ENCODE data around the gene DSCAM. TPM values are rescaled to one million over a fixed set of nuclear protein-coding genes. Genes with fewer than 3 reads are reported as not detected.

Gene DSCAM
- total RNA-seq, 1 donor from 2014 or later, result 2.7 TPM

DNA sequence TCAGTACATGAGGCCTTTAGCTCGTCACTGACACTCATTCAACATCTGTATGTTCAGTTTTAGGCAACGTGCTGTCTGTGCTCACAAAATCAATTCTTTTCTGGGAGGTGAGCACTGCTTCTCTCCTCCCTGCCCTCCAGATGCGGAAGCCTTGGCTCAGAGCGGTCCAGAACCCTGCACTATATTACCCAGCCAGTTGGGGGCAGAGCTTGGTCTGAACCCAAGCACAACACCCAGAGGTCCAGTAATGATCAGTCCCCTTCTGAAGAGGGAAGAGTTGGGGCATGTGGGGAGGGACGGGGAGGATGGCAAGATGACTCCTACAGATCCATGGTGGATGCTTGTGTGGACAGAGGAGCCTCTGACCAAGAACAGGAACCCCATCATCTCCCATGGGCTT, 5.6 kb upstream of the DSCAM start:
- Mint-ChIP-seq H3K4me1 (ENCODE audit: low read depth) (no peaks in the 10 kb centered on the region), H3K9me3 (ENCODE audit: low read depth) (peaks cover 2% of the 10 kb centered on the region), H3K27me3 (peaks cover 40% of the 10 kb centered on the region), H3K36me3 (ENCODE audit: insufficient read depth) (no peaks in the 10 kb centered on the region), H3K27ac (no peak overlapping the region), H3K4me3 (ENCODE audit: low read depth) (no peak overlapping the region)
- no peak for DNase-seq (ENCODE audit: low spot score, unreplicated experiment)
- TF ChIP-seq, protein P1, sequence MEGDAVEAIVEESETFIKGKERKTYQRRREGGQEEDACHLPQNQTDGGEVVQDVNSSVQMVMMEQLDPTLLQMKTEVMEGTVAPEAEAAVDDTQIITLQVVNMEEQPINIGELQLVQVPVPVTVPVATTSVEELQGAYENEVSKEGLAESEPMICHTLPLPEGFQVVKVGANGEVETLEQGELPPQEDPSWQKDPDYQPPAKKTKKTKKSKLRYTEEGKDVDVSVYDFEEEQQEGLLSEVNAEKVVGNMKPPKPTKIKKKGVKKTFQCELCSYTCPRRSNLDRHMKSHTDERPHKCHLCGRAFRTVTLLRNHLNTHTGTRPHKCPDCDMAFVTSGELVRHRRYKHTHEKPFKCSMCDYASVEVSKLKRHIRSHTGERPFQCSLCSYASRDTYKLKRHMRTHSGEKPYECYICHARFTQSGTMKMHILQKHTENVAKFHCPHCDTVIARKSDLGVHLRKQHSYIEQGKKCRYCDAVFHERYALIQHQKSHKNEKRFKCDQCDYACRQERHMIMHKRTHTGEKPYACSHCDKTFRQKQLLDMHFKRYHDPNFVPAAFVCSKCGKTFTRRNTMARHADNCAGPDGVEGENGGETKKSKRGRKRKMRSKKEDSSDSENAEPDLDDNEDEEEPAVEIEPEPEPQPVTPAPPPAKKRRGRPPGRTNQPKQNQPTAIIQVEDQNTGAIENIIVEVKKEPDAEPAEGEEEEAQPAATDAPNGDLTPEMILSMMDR (IDR thresholded peaks at IDR 0.05; ENCODE audit: unreplicated experiment), result no peak

DNA sequence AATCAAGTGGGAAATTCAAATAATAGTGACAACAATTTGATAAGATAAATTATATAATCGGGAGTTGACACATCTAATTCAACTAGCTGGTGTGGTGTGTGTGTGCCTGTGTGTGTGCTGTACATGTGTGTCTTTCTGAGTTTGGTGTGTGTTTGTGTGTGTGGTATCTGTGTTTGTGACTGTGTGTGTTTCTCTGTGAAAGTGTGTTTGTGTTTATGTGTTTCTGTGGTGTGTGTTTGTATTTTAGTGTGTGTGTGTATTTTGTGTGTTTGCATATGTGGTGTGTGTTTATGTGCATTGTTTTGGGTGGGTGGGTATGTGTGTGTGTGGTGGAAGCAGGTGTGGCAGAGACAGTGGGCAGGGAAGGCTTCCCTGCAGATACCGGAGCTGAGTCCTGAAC, 4.8 kb upstream of the DSCAM start:
- Mint-ChIP-seq H3K36me3 (ENCODE audit: insufficient read depth) (no peaks in the 10 kb centered on the region), H3K4me3 (ENCODE audit: low read depth) (no peak overlapping the region), H3K27ac (no peak overlapping the region), H3K4me1 (ENCODE audit: low read depth) (peaks cover 4% of the 10 kb centered on the region), H3K9me3 (ENCODE audit: low read depth) (no peaks in the 10 kb centered on the region), H3K27me3 (peaks cover 47% of the 10 kb centered on the region)
- TF ChIP-seq, protein P1 (IDR thresholded peaks at IDR 0.05; ENCODE audit: unreplicated experiment), result no peak
- no peak for DNase-seq (ENCODE audit: low spot score, unreplicated experiment)

DNA sequence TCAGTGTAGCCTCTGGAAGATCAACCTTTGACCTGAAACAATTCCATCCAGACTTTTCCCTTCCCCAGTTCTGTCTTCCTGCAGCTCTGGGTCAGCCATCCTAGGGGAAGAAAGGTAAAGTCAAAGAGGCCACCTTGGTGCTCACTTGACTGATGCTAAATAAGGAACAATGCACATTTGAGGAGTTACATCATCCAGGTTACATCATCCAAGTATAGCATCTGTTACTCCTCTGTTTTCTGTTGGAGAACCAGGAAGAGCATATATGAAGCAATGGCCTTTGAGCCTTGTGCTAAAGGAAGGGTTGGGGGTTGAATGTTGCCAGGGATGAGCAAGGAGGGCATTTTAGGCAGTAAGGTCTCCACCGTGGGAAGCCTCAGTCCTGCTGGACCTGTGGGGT, 3.1 kb upstream of the DSCAM start:
- Mint-ChIP-seq H3K36me3 (ENCODE audit: insufficient read depth) (no peaks in the 10 kb centered on the region), H3K4me3 (ENCODE audit: low read depth) (no peak overlapping the region), H3K27me3 (peaks cover 55% of the 10 kb centered on the region), H3K27ac (no peak overlapping the region), H3K9me3 (ENCODE audit: low read depth) (no peaks in the 10 kb centered on the region), H3K4me1 (ENCODE audit: low read depth) (peaks cover 4% of the 10 kb centered on the region)
- DNase-seq (ENCODE audit: low spot score, unreplicated experiment), result no peak
- TF ChIP-seq, protein P1 (IDR thresholded peaks at IDR 0.05; ENCODE audit: unreplicated experiment), result no peak

DNA sequence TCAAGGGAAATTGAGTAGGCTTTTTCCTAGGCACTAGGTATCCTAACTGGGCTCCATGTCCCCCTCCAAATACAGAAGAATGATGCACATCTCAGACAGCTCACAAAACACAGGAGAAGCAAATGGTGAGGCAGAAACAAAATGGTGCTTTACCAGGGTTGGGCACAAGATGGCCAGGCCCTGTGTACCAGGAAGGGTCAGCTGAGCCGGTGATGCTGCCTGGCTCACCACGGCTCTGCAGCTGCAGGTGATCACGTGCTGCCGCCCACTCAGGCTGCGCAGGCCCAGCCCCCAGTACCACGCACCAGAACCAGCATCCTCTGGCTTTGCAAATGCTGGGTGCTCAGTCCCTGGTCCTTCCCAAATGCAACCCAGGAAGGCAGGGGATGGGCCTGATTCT, 993 bp upstream of the DSCAM start:
- no peak for DNase-seq (ENCODE audit: low spot score, unreplicated experiment)
- Mint-ChIP-seq H3K9me3 (ENCODE audit: low read depth) (no peaks in the 10 kb centered on the region), H3K27ac (no peak overlapping the region), H3K27me3 (peaks cover 57% of the 10 kb centered on the region), H3K36me3 (ENCODE audit: insufficient read depth) (no peaks in the 10 kb centered on the region), H3K4me3 (ENCODE audit: low read depth) (no peak overlapping the region), H3K4me1 (ENCODE audit: low read depth) (peaks cover 4% of the 10 kb centered on the region)
- TF ChIP-seq, protein P1 (IDR thresholded peaks at IDR 0.05; ENCODE audit: unreplicated experiment), result peak; percentile 18

DNA sequence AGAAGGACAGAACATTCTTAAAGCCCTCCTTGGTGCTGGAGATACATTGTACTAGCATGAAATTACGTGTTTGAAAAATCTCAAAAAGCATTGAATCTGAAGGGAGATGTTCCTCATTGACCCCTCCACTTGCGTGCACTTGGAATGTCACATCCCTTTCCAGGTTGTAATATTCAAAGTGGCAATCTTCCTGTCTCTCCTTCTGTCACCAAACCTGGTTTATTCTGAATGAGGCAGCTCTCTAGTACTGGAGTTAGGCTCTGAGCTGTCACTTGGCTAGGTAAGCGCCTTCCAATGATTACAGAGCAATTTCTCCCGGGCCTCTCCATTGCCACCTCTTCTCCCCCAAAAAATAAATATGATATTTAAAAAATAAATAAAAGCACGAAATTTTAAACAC, 855 bp downstream of the DSCAM start:
- Mint-ChIP-seq H3K9me3 (ENCODE audit: low read depth) (no peaks in the 10 kb centered on the region), H3K4me1 (ENCODE audit: low read depth) (peaks cover 6% of the 10 kb centered on the region), H3K27me3 (peaks cover 68% of the 10 kb centered on the region), H3K4me3 (ENCODE audit: low read depth) (no peak overlapping the region), H3K36me3 (ENCODE audit: insufficient read depth) (no peaks in the 10 kb centered on the region), H3K27ac (no peak overlapping the region)
- TF ChIP-seq, protein P1 (IDR thresholded peaks at IDR 0.05; ENCODE audit: unreplicated experiment), result no peak
- DNase-seq (ENCODE audit: low spot score, unreplicated experiment), result no peak
